ENCODE results near the gene TAF11. TPM values are rescaled to one million over a fixed set of nuclear protein-coding genes. Genes with fewer than 3 reads are reported as not detected.
"Not testable (repeated sequence)": the region's sequence is repeated elsewhere in the genome, so short reads cannot be mapped to it uniquely, and the experiment has no call there.

The TAF11 gene
- total and polyA plus RNA-seq, 8 donors = 8.7 to 30.0 (median 10.9) TPM

DNA sequence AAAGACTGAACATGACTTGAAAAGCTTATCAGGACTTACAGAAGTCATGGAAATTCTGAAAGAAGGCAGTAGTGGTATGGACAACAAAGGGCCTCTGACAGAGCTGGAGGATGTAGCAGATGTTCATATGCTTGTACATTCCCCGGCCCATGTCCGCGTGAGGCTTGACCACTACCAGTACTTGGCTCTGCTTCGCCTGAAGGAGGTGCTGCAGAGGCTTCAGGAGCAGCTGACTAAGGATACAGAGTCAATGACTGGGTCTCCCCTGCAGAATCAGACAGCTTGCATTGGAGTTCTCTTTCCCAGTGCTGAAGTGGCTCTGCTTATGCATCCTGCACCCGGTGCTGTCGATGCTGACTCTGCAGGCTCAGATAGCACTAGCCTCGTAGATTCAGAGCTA lies 29.2 kb downstream of the TAF11 start:
- ATAC-seq (no peak), DNase-seq (no peak), FAIRE-seq (no peak)
- TF ChIP-seq, protein P1, sequence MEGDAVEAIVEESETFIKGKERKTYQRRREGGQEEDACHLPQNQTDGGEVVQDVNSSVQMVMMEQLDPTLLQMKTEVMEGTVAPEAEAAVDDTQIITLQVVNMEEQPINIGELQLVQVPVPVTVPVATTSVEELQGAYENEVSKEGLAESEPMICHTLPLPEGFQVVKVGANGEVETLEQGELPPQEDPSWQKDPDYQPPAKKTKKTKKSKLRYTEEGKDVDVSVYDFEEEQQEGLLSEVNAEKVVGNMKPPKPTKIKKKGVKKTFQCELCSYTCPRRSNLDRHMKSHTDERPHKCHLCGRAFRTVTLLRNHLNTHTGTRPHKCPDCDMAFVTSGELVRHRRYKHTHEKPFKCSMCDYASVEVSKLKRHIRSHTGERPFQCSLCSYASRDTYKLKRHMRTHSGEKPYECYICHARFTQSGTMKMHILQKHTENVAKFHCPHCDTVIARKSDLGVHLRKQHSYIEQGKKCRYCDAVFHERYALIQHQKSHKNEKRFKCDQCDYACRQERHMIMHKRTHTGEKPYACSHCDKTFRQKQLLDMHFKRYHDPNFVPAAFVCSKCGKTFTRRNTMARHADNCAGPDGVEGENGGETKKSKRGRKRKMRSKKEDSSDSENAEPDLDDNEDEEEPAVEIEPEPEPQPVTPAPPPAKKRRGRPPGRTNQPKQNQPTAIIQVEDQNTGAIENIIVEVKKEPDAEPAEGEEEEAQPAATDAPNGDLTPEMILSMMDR (IDR thresholded peaks at IDR 0.05) = no peak
- Histone ChIP-seq H3K36me3 (peaks cover 3 to 65% (median 32%) of the 10 kb centered on the region in 3 donors), H3K4me3 (no peak overlapping the region), H3K27ac (no peak overlapping the region), H3K27me3 (no peaks in the 10 kb centered on the region), H3K4me1 (no peaks in the 10 kb centered on the region), H3K9me3 (no peaks in the 10 kb centered on the region)
- 90% methylated on average over 7 of the region's 7 CpGs for WGBS, 2 donors
- intact Hi-C loops (cut with DNase I) = no loop called here

DNA sequence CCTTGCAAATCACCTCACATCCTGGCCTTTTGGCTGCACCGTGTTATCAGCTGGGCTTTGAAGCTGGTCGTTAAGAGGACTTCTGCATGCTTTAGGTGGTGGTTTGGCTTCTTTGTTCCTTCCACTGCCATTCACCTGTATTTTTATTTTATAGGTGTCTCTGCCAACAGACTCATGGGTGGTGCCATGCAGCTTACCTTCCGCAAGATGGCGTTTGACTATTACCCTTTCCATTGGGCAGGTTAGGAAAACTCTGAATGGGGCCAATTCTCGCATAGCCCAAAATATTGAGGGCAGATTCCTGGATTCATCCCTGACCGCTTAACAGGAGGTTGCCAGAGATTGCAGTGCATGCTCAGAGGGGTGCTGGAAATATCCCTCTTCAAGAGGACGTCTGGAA lies 32.4 kb downstream of the TAF11 start:
- WGBS, 2 donors = 88 to 93% methylated on average over 7 of the region's 7 CpGs
- FAIRE-seq (no peak), DNase-seq (no peak), ATAC-seq (no peak)
- H3K27ac ChIP-seq = no peak overlapping the region
- intact Hi-C loops (cut with DNase I) = no loop called here
- H3K4me3 ChIP-seq = no peak overlapping the region
- no peaks in the 10 kb centered on the region for H3K27me3 ChIP-seq
- TF ChIP-seq, protein P1 (IDR thresholded peaks at IDR 0.05) = no peak
- H3K9me3 ChIP-seq = no peaks in the 10 kb centered on the region
- H3K36me3 ChIP-seq = peaks cover 3 to 53% (median 28%) of the 10 kb centered on the region in 3 donors
- H3K4me1 ChIP-seq = no peaks in the 10 kb centered on the region

- H3K9me3 ChIP-seq = no peaks in the 10 kb centered on the region
- DNase-seq (no peak), FAIRE-seq (no peak), ATAC-seq (no peak)
- no peak overlapping the region for H3K27ac ChIP-seq
- no peaks in the 10 kb centered on the region for H3K4me1 ChIP-seq
- TF ChIP-seq, protein P1 (IDR thresholded peaks at IDR 0.05) = no peak
- intact Hi-C loops (cut with DNase I) = no loop called here
- H3K4me3 ChIP-seq = no peak overlapping the region
- H3K36me3 ChIP-seq = peaks cover 3 to 24% (median 13%) of the 10 kb centered on the region in 3 donors
- 89 to 91% methylated on average over 4 of the region's 4 CpGs for WGBS, 2 donors
- H3K27me3 ChIP-seq = no peaks in the 10 kb centered on the region
Observed at GRCh38 chr6:34852406-34853085, 35.3 kb downstream of the TAF11 start.

DNA sequence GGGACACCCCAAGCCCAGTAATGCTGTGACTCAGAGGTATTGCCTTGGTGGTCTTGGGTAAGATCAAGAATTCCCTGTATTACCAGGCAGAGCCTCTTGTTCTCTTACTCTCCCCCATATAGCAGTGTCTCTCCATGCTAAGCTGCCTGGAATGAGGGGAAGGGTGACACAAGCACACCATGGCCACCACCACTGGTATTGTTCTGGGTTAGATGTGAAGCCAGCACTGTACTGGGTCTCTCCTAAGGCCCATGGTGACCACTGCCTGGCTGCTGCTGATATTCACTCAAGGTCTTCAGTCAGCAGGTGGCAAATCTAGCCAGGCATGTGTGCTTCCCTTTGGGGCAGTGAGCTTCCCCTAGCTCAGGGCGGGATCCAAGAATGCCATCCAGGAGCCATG lies 36.5 kb downstream of the TAF11 start:
- H3K27ac ChIP-seq = no peak overlapping the region
- H3K36me3 ChIP-seq = peaks cover 0 to 12% (median 5%) of the 10 kb centered on the region in 3 donors
- intact Hi-C loops (cut with DNase I) = no loop called here
- no peak for DNase-seq
- FAIRE-seq = no peak
- no peaks in the 10 kb centered on the region for H3K4me1 ChIP-seq
- no peak overlapping the region for H3K4me3 ChIP-seq
- no peaks in the 10 kb centered on the region for H3K27me3 ChIP-seq
- ATAC-seq = no peak
- 98 to 100% methylated on average over 1 of the region's 1 CpG for WGBS, 2 donors
- no peaks in the 10 kb centered on the region for H3K9me3 ChIP-seq
- TF ChIP-seq, protein P1 (IDR thresholded peaks at IDR 0.05) = no peak

DNA sequence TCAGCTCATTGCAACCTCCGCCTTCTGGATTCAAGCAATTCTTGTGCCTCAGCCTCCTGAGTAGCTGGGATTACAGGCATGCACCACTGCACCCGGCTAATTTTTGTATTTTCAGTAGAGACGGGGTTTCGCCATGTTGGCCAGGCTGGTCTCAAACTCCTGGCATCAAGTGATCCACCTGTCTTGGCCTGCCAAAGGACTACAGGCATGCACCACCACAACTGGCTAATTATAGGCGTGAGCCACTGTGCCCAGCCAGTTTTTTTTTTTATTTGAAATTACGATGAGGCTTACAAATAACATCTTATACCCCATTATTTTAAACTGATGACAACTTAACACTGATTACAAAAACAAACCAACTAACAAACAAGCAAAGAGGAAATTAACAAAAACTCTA lies 38.8 kb downstream of the TAF11 start:
- intact Hi-C loops (cut with DNase I); H3K4me1 ChIP-seq; H3K27ac ChIP-seq; H3K4me3 ChIP-seq; H3K9me3 ChIP-seq; H3K36me3 ChIP-seq; H3K27me3 ChIP-seq; DNase-seq; FAIRE-seq; ATAC-seq: not testable (repeated sequence)
- WGBS, 2 donors = 88 to 91% methylated on average over 6 of the region's 6 CpGs
